ENCODE measurements around the gene CPNE9. TPM values are rescaled to one million over a fixed set of nuclear protein-coding genes. Genes with fewer than 3 reads are reported as not detected.

CPNE9 gene
- total and polyA plus RNA-seq, 8 donors, result 0.15 to 0.40 (median 0.25) TPM; not detected in 2

DNA sequence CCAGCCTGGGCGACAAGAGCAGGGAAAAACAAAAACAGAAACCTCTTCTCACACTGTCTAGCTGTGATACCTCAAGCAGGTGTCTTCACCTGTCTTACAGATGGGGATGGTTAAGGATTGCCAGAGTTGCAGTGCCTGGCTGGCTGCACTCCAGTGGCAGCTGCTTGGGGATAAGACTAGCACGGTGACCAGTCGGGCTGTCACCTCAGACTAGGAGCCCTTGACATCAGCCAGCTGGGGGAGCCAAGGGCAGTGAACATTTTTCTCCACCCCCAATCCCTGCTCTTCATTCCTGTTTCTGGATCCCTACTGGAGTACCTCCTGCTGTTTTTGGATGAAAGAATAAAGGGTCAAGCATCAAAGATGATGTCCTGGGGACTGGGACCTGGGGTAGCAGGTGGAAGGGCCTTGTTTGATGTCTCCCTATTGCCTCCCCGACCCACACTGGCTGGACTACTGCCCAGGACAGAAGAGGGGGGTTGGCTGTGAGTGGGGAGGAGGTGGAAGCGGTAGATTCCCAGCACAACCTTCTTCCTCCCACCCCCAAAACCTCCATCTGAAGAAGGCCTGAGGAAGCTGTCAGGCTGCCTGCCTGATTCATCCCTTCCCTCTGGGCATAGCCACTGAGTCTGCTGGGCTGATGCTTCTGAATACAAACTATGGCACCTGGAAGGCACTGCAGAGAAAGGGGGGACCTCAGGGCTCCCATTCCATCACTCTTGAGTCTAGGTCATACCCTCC lies 7.0 kb upstream of the CPNE9 start:
- Histone ChIP-seq H3K27me3 (no peaks in the 10 kb centered on the region), H3K27ac (no peak overlapping the region), H3K9me3 (no peaks in the 10 kb centered on the region), H3K4me1 (no peaks in the 10 kb centered on the region), H3K36me3 (peaks cover 0 to 100% of the 10 kb centered on the region in 2 donors), H3K4me3 (no peak overlapping the region)
- no peak for ATAC-seq
- intact Hi-C loops (cut with DNase I), result no loop called here
- no peak for TF ChIP-seq CTCF (IDR thresholded peaks at IDR 0.05)
- no peak for DNase-seq

DNA sequence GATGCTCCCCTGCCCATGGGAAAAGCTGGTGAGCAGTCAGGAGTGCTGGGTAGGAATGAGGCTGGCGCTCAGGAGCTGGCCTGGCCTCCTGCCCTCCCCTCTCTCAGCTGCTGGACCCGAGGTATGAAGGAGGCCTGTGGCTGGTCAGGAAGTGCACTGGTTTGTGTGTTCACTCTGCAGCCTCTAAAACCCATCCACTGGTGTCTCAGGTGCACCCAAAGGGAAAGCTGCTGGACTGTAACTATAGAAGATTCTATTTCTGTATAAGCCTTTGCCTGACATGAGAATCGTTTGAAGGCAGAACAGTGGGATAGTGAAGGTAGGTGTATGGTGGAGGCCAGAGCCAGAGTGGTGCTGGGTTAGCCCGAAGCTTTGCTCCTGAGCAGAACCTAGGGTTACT lies 5.7 kb upstream of the CPNE9 start:
- no peak overlapping the region for H3K4me3 ChIP-seq
- no peak for TF ChIP-seq CTCF (IDR thresholded peaks at IDR 0.05)
- H3K36me3 ChIP-seq, result peaks cover 0 to 100% of the 10 kb centered on the region in 2 donors
- no peaks in the 10 kb centered on the region for H3K4me1 ChIP-seq
- H3K27ac ChIP-seq, result no peak overlapping the region
- ATAC-seq (no peak), DNase-seq (no peak)
- intact Hi-C loops (cut with DNase I), result no loop called here
- H3K9me3 ChIP-seq, result no peaks in the 10 kb centered on the region
- H3K27me3 ChIP-seq, result peaks cover 0 to under 1% of the 10 kb centered on the region in 2 donors

DNA sequence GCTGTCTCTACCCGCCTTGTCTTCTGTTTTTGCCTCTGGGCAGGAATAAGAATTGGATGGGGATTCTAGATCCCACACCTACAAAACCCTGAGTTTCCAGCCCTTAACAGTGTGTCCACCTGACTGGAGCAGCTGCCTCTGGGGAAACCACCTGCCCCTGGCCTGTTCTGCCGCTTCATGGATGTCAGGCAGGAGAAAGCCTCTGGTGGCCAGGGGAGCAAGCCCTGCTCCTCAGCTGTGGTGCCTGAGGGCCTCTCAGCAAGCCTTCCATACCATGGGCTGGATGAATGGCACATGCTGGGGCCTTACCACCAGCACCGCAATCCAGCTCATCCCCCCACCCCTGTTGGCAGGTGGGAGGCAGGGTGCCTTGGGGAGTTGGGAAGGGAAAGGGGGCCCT lies 5.3 kb upstream of the CPNE9 start:
- TF ChIP-seq CTCF (IDR thresholded peaks at IDR 0.05), result no peak
- intact Hi-C loops (cut with DNase I), result no loop called here
- H3K27ac ChIP-seq, result no peak overlapping the region
- no peak for DNase-seq
- no peak overlapping the region for H3K4me3 ChIP-seq
- peaks cover 0 to 100% of the 10 kb centered on the region in 2 donors for H3K36me3 ChIP-seq
- no peak for ATAC-seq
- H3K27me3 ChIP-seq, result peaks cover 0 to 4% of the 10 kb centered on the region in 2 donors
- H3K4me1 ChIP-seq, result no peaks in the 10 kb centered on the region
- no peaks in the 10 kb centered on the region for H3K9me3 ChIP-seq

GRCh38 chr3:9700536-9700935 lies 3.1 kb upstream of the CPNE9 start:
- Histone ChIP-seq H3K4me1 (peaks cover 10 to 15% of the 10 kb centered on the region in 2 donors), H3K27me3 (peaks cover 11 to 27% of the 10 kb centered on the region in 2 donors), H3K36me3 (peaks cover 0 to 79% of the 10 kb centered on the region in 2 donors), H3K9me3 (no peaks in the 10 kb centered on the region), H3K27ac (no peak overlapping the region), H3K4me3 (no peak overlapping the region)
- DNase-seq, result no peak
- no peak for TF ChIP-seq CTCF (IDR thresholded peaks at IDR 0.05)
- intact Hi-C loops (cut with DNase I), result no loop called here
- ATAC-seq, result no peak

- DNase-seq (no peak), ATAC-seq (no peak)
- no peaks in the 10 kb centered on the region for H3K9me3 ChIP-seq
- no peak overlapping the region for H3K4me3 ChIP-seq
- H3K27ac ChIP-seq, result no peak overlapping the region
- H3K36me3 ChIP-seq, result peaks cover 0 to 74% of the 10 kb centered on the region in 2 donors
- TF ChIP-seq CTCF (IDR thresholded peaks at IDR 0.05), result no peak
- intact Hi-C loops (cut with DNase I), result no loop called here
- H3K4me1 ChIP-seq, result peaks cover 10 to 15% of the 10 kb centered on the region in 2 donors
- H3K27me3 ChIP-seq, result peaks cover 11 to 29% of the 10 kb centered on the region in 2 donors
Measured at GRCh38 chr3:9701006-9701405, 2.6 kb upstream of the CPNE9 start.
